IPS DF 4.7 (cell line): Measurements from ENCODE around the gene CDK5RAP2.
"Not testable (repeated sequence)": the region's sequence is repeated elsewhere in the genome, so short reads cannot be mapped to it uniquely, and the experiment has no call there.

Experiments used
- DNase-seq: peaks from one replicate; pipeline ENCODE4 v3.0.0-alpha.2; 2013; ENCODE audit warnings: low spot score; ENCODE audit errors: extremely low read depth

Gene CDK5RAP2

GRCh38 chr9:120545701-120546550, 34.0 kb downstream of the CDK5RAP2 start:
- no peak for DNase-seq

- DNase-seq, result no peak
Measured at GRCh38 chr9:120544441-120544840, 35.5 kb downstream of the CDK5RAP2 start.

- DNase-seq, result no peak
Measured at GRCh38 chr9:120542701-120543490, 37.1 kb downstream of the CDK5RAP2 start.

GRCh38 chr9:120541921-120542320, 38.0 kb downstream of the CDK5RAP2 start:
- DNase-seq, result no peak

- no peak for DNase-seq
Measured at GRCh38 chr9:120539951-120540350, 40.0 kb downstream of the CDK5RAP2 start.

GRCh38 chr9:120538339-120538738, 41.6 kb downstream of the CDK5RAP2 start:
- DNase-seq, result no peak

- DNase-seq, result no peak
Measured at GRCh38 chr9:120536949-120537640, 42.9 kb downstream of the CDK5RAP2 start.

GRCh38 chr9:120536094-120536493, 43.9 kb downstream of the CDK5RAP2 start:
- DNase-seq, result no peak

GRCh38 chr9:120534266-120534665, 45.7 kb downstream of the CDK5RAP2 start:
- no peak for DNase-seq

- no peak for DNase-seq
Measured at GRCh38 chr9:120532891-120533290, 47.1 kb downstream of the CDK5RAP2 start.

- DNase-seq, result no peak
Measured at GRCh38 chr9:120532475-120532874, 47.5 kb downstream of the CDK5RAP2 start.

- DNase-seq, result no peak
Measured at GRCh38 chr9:120531683-120532300, 48.2 kb downstream of the CDK5RAP2 start.

GRCh38 chr9:120530220-120530832, 49.6 kb downstream of the CDK5RAP2 start:
- DNase-seq, result not testable (repeated sequence)

- DNase-seq, result no peak
Measured at GRCh38 chr9:120528829-120529228, 51.1 kb downstream of the CDK5RAP2 start.

- no peak for DNase-seq
Measured at GRCh38 chr9:120528327-120528726, 51.6 kb downstream of the CDK5RAP2 start.

GRCh38 chr9:120526534-120526933, 53.4 kb downstream of the CDK5RAP2 start:
- DNase-seq, result no peak

- no peak for DNase-seq
Measured at GRCh38 chr9:120524863-120525262, 55.1 kb downstream of the CDK5RAP2 start.

- DNase-seq, result no peak
Measured at GRCh38 chr9:120524038-120524437, 55.9 kb downstream of the CDK5RAP2 start.

GRCh38 chr9:120522558-120522957, 57.4 kb downstream of the CDK5RAP2 start:
- DNase-seq, result no peak

- no peak for DNase-seq
Measured at GRCh38 chr9:120522032-120522431, 57.9 kb downstream of the CDK5RAP2 start.

- no peak for DNase-seq
Measured at GRCh38 chr9:120521101-120521500, 58.9 kb downstream of the CDK5RAP2 start.
